Activated CD8-positive, alpha-beta T cell treated with anti-CD3 and anti-CD28 coated beads for 36 hours (primary cell): ENCODE data around the gene OR2V2. TPM values are rescaled to one million over a fixed set of nuclear protein-coding genes. Genes with fewer than 3 reads are reported as not detected.
"Not testable (repeated sequence)": the region's sequence is repeated elsewhere in the genome, so short reads cannot be mapped to it uniquely, and the experiment has no call there.

ENCODE experiments used
- ATAC-seq: fragments of 200-7000 bp; cut with Tn5 transposase; one replicate; pipeline ENCODE4 v1.10.0; 2021; ENCODE audit warnings: mild to moderate bottlenecking, moderate library complexity
- CTCF ChIA-PET: fragments of 350-600 bp; sonication (Branson Sonifier 250); formaldehyde crosslinking; loops from one replicate; lab custom pipeline; 2021; ENCODE audit warnings: antibody characterized with exemption; lab: Charles Lee
- POLR2A ChIA-PET: fragments of 350-600 bp; sonication (Branson Sonifier 250); formaldehyde crosslinking; loops from one replicate; lab custom pipeline; 2021; ENCODE audit warnings: antibody characterized with exemption; lab: Charles Lee
- DNase-seq: peaks from one replicate; pipeline ENCODE4 v3.0.0-alpha.2; 2020
- H3K27ac Mint-ChIP-seq: one replicate; pipeline ENCODE4 v1.8.0; 2021; ENCODE audit warnings: mild to moderate bottlenecking, mixed read lengths
- H3K27me3 Mint-ChIP-seq: one replicate; pipeline ENCODE4 v1.8.0; 2021; ENCODE audit warnings: mixed read lengths
- H3K36me3 Mint-ChIP-seq: one replicate; pipeline ENCODE4 v1.8.0; 2021; ENCODE audit warnings: low read depth, mixed read lengths
- H3K4me1 Mint-ChIP-seq: one replicate; pipeline ENCODE4 v1.8.0; 2021; ENCODE audit warnings: low read depth, mixed read lengths
- H3K4me3 Mint-ChIP-seq: one replicate; pipeline ENCODE4 v1.8.0; 2021; ENCODE audit warnings: mild to moderate bottlenecking, moderate library complexity, mixed read lengths
- H3K9me3 Mint-ChIP-seq: one replicate; pipeline ENCODE4 v1.8.0; 2021; ENCODE audit warnings: mixed read lengths
- CTCF ChIP-seq: fragments of 200-600 bp; IDR thresholded peaks from one replicate; pipeline ENCODE4 v1.8.0; 2022; ENCODE audit warnings: antibody characterized with exemption, mild to moderate bottlenecking
- intact Hi-C: fragments of 100-400 bp; cut with micrococcal nuclease; formaldehyde crosslinking; loops from one replicate; pipeline ENCODE4 v1.10.0; 2022
- total RNA-seq, 2 experiments: library from RNA; stranded (reverse); gene quantifications; one replicate each; pipeline ENCODE4 v1.2.3, GENCODE V29; 2021

OR2V2 gene
- total RNA-seq, 2 experiments from 2014 or later: not detected

- POLR2A ChIA-PET: no interaction called here
- CTCF ChIA-PET: no interaction called here
- no peak for TF ChIP-seq CTCF
- intact Hi-C loops: no loop called here
- H3K27me3 Mint-ChIP-seq: peaks cover 53% of the 10 kb centered on the region
- H3K9me3 Mint-ChIP-seq: no peaks in the 10 kb centered on the region
- DNase-seq (no peak), ATAC-seq (no peak)
- H3K27ac Mint-ChIP-seq: no peak overlapping the region
- no peaks in the 10 kb centered on the region for H3K4me1 Mint-ChIP-seq
- H3K36me3 Mint-ChIP-seq: no peaks in the 10 kb centered on the region
- no peak overlapping the region for H3K4me3 Mint-ChIP-seq
Measured at GRCh38 chr5:181129601-181130000, 17.8 kb upstream of the OR2V2 start.

GRCh38 chr5:181130081-181130480, 17.3 kb upstream of the OR2V2 start:
- DNase-seq, H3K27ac Mint-ChIP-seq, ATAC-seq, POLR2A ChIA-PET, CTCF ChIA-PET, intact Hi-C loops, H3K36me3 Mint-ChIP-seq, H3K4me1 Mint-ChIP-seq, H3K9me3 Mint-ChIP-seq, H3K4me3 Mint-ChIP-seq: not testable (repeated sequence)
- H3K27me3 Mint-ChIP-seq: peaks cover 53% of the 10 kb centered on the region

- ChIA-PET POLR2A (no interaction called here), CTCF (no interaction called here)
- intact Hi-C loops: no loop called here
- Mint-ChIP-seq H3K27me3 (peaks cover 56% of the 10 kb centered on the region), H3K4me3 (no peak within 1 kb of the TSS), H3K9me3 (no peaks in the 10 kb centered on the region), H3K36me3 (no peaks in the 10 kb centered on the region), H3K27ac (no peak within 1 kb of the TSS), H3K4me1 (no peaks in the 10 kb centered on the region)
- TF ChIP-seq CTCF: no peak
- DNase-seq: no peak
- ATAC-seq: no peak
Measured at GRCh38 chr5:181130832-181131496, 16.4 kb upstream of the OR2V2 start, which contains the start of gene OR2V1. OR2V1 (minus strand) TSS chr5:181131169; CDS start chr5:181125304, 5,865 bp downstream.

GRCh38 chr5:181131514-181131913, 15.9 kb upstream of the OR2V2 start:
- intact Hi-C loops: no loop called here
- ATAC-seq: no peak
- Mint-ChIP-seq H3K4me1 (no peaks in the 10 kb centered on the region), H3K9me3 (no peaks in the 10 kb centered on the region), H3K4me3 (no peak overlapping the region), H3K36me3 (no peaks in the 10 kb centered on the region), H3K27ac (no peak overlapping the region), H3K27me3 (peaks cover 51% of the 10 kb centered on the region)
- no peak for DNase-seq
- TF ChIP-seq CTCF: no peak
- CTCF ChIA-PET: no interaction called here
- POLR2A ChIA-PET: no interaction called here

- CTCF ChIA-PET: no interaction called here
Measured at GRCh38 chr5:181133083-181133482, 14.3 kb upstream of the OR2V2 start.

More at GRCh38 chr5:181133083-181133482, 14.3 kb upstream of the OR2V2 start:
- ATAC-seq (no peak), DNase-seq (no peak)
- Mint-ChIP-seq H3K4me3 (no peak overlapping the region), H3K36me3 (no peaks in the 10 kb centered on the region), H3K9me3 (no peaks in the 10 kb centered on the region), H3K27me3 (peaks cover 38% of the 10 kb centered on the region), H3K4me1 (no peaks in the 10 kb centered on the region), H3K27ac (no peak overlapping the region)
- intact Hi-C loops: no loop called here
- no peak for TF ChIP-seq CTCF
- POLR2A ChIA-PET: no interaction called here
